ENCODE measurements around the gene PLD5. TPM values are rescaled to one million over a fixed set of nuclear protein-coding genes. Genes with fewer than 3 reads are reported as not detected.

Gene PLD5
- total RNA-seq, 4 donors from 2014 or later: 0.28 to 0.79 (median 0.34) TPM

DNA sequence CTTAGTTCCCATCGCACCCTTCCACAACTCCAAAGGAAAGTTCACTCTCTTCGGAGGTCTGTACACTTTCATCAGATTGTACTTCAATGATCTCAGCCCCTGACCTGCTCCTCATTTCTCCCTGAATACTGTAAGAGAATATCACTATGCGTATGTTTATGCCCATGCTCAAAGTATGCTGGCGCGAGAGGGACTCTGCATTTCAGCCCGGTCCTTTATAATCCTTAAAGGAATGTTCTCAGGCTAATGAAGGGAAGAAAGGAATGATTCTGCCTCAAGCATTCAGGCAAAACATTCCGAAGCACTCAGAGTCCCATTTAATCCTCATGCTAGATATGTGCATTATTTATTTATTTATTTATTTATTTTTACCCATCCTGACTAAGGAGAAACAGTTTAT lies 76.8 kb downstream of the PLD5 start:
- no peak for TF ChIP-seq CTCF (IDR thresholded peaks at IDR 0.05)
- DNase-seq (ENCODE audit: low spot score): no peak
- no peak for ATAC-seq (ENCODE audit: low FRiP score)

DNA sequence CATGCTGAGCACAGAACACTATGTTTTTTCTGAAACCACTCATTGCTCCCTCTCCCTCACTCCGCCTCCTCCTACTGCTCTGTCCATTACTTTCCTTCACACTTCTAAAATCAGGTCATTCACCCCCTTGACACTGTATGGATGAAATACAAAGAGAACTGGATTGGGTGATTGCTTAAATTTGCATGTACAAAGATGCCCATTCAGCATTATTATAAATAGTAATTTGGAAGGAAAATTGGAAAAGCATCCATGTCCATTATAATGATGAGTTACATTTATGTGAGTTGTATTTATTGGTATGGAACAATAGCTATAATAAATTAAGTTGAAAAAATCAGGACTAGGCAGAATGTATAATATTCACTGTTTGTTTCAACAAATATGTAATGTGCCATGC lies 83.7 kb downstream of the PLD5 start:
- ATAC-seq (ENCODE audit: low FRiP score) (no peak), DNase-seq (ENCODE audit: low spot score) (no peak)
- no peak for TF ChIP-seq CTCF (IDR thresholded peaks at IDR 0.05)

DNA sequence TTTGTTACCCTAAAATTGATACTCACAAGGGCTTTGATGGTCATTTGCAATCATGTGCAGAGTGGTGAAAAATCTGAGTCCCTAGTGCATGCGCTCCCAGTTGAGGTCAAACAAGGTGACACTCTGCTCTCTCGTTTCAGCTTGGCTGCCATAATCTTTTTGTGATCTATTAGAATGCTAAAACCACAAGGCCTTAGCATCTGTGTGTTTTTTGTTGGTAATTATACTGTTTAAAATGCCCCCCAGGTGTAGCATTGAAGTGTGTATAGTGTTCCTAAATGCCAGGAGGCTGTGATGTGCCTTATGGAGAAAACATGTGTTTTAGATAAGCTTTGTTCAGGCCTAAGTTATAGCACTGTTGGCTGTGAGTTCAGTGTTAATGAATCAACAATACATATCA lies 89.3 kb downstream of the PLD5 start:
- ATAC-seq (ENCODE audit: low FRiP score) (no peak), DNase-seq (ENCODE audit: low spot score) (no peak)
- no peak for TF ChIP-seq CTCF (IDR thresholded peaks at IDR 0.05)

GRCh38 chr1:242432491-242433095 lies 91.9 kb downstream of the PLD5 start:
- DNase-seq (ENCODE audit: low spot score) (no peak), ATAC-seq (ENCODE audit: low FRiP score) (no peak)
- TF ChIP-seq CTCF (IDR thresholded peaks at IDR 0.05): no peak

DNA sequence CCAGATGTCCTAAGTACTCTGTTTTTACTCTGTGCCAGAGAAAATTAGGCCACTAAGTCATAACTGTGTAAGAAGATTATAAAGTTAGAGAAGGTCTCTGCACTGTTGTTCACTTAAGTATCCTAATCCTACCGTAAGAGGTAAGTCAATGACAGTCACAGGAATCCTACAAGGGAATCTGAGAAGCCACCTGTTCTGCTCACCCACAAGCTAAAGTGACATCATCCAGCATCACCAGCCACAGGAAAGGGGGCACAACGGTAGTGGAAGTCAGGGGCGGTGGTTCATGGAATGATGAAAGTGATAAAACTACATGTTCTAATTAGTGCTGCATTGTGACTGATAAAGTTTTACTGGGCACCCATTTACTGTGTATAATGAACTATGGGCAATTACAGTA lies 92.7 kb downstream of the PLD5 start:
- no peak for TF ChIP-seq CTCF (IDR thresholded peaks at IDR 0.05)
- DNase-seq (ENCODE audit: low spot score) (no peak), ATAC-seq (ENCODE audit: low FRiP score) (no peak)

- TF ChIP-seq CTCF (IDR thresholded peaks at IDR 0.05): no peak
- DNase-seq (ENCODE audit: low spot score) (no peak), ATAC-seq (ENCODE audit: low FRiP score) (no peak)
Measured at GRCh38 chr1:242430956-242431355, 93.5 kb downstream of the PLD5 start.

DNA sequence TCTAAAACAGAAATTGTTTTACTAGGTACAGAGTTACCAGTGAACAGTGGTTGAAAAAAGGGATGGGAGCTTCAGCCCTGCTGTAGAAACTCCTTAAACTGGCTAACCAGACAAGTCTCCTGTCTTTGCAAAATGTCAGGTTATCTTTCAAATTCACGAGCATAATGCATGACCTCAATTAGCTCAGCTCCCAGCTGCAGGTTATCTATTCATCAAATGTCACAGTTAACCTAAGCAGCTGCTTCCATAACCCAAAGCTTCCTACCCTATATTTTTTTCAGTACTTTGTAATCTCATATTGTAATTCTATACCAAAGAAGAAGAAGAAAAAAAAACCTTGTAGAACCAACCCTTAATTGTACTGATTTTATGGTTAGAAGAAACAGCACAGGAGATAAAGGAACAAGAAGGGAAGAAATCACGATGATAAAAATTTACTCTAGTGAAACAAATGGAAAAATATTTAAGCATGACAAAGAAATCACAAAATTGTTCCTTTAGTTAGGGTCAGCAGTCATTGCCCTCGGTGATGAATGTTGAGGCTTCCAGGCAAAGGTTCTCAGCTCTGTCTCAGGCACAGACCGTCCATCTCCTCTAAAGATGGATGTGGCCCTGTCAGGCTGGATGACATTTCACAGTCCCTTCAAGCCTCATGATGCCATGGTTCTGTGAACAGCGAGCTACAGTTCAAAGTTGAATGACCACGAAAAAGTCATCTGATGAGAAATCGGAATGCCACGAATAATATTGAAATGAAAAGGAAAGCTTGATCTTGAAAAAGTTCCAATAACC lies 95.9 kb downstream of the PLD5 start:
- ATAC-seq (ENCODE audit: low FRiP score) (no peak), DNase-seq (ENCODE audit: low spot score) (no peak)
- no peak for TF ChIP-seq CTCF (IDR thresholded peaks at IDR 0.05)

Data from omental fat pad (tissue), 4 donors.